Coronary artery (tissue), 2 donors: ENCODE data around the gene ZNF316.

Source experiments
- DNase-seq: peaks from one replicate; pipeline ENCODE4 v3.0.0-alpha.2; 2017; ENCODE audit warnings: low spot score
- H3K27ac ChIP-seq, 2 donors: fragments of 200-600 bp; sonication (generic); one replicate each; pipeline ENCODE4 v1.5.1; 2016 to 2019
- H3K4me3 ChIP-seq: fragments of 200-600 bp; sonication (generic); 2 replicates; pipeline ENCODE4 v1.5.1; 2016; ENCODE audit warnings: mild to moderate bottlenecking, moderate library complexity
- TF ChIP-seq, protein P1 (sequence below): fragments of 200-600 bp; sonication (generic); IDR thresholded peaks from one replicate; pipeline ENCODE4 v1.5.1; 2019; ENCODE audit warnings: antibody characterized with exemption

ZNF316 gene

DNA sequence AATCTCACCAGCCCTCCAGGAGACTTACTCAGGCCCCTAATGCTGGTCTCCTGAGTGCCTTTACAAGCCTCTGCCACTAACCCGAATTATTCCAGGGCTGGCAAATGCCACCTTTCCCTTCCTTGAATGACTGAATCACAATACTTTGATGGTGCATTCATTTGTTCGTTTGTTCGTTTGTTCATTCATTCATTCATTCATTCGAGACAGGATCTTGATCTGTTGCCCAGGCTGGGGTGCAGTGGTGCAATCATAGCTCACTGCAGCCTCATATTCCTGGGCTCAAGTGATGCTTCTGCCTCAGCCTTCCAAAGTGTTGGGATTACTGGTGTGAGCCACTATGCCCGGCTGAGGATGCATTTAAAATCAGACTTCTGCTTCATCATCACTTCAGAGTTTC lies 63.7 kb downstream of the ZNF316 start:
- TF ChIP-seq, protein P1, sequence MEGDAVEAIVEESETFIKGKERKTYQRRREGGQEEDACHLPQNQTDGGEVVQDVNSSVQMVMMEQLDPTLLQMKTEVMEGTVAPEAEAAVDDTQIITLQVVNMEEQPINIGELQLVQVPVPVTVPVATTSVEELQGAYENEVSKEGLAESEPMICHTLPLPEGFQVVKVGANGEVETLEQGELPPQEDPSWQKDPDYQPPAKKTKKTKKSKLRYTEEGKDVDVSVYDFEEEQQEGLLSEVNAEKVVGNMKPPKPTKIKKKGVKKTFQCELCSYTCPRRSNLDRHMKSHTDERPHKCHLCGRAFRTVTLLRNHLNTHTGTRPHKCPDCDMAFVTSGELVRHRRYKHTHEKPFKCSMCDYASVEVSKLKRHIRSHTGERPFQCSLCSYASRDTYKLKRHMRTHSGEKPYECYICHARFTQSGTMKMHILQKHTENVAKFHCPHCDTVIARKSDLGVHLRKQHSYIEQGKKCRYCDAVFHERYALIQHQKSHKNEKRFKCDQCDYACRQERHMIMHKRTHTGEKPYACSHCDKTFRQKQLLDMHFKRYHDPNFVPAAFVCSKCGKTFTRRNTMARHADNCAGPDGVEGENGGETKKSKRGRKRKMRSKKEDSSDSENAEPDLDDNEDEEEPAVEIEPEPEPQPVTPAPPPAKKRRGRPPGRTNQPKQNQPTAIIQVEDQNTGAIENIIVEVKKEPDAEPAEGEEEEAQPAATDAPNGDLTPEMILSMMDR = no peak
- Histone ChIP-seq H3K4me3 (no peak overlapping the region), H3K27ac (no peak overlapping the region)
- no peak for DNase-seq

DNA sequence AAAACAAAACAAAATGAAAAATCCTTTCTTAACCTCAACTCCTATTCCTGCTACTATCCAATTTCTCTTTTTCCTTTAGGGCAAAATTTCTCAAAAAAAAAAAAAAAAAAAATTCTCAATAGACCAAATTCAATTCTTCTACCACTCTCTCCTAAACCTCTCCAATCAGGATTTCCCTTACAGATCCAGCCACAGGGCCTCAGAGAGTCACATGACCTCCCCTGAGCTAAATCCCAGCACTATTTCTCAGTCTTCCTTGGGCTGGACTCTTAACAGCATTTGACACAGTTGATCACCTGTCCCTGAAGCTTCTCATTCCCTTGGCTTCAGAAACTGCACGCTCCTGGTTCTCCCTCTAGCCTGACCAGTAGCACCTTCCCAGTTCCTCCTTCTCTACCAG lies 64.7 kb downstream of the ZNF316 start:
- Histone ChIP-seq H3K27ac (no peak overlapping the region), H3K4me3 (no peak overlapping the region)
- TF ChIP-seq, protein P1 = no peak
- DNase-seq = no peak
